IMR-90 (cell line): Measurements from ENCODE around the gene GNA15. TPM values are rescaled to one million over a fixed set of nuclear protein-coding genes. Genes with fewer than 3 reads are reported as not detected.

Source experiments
- ATAC-seq: fragments of 200-7000 bp; cut with Tn5 transposase; 2 replicates; pipeline ENCODE4 v1.9.1; 2020; ENCODE audit warnings: low read depth, mild to moderate bottlenecking, moderate library complexity
- BruUV-seq: library from RNA; stranded (reverse); fragments of 400-500 nt; replicated peaks from 2 replicates; lab custom pipeline; 2021; lab: Mats Ljungman, UMichigan
- CTCF ChIA-PET: fragments of 300-600 bp; formaldehyde crosslinking; extraction: SDS; loops from one replicate; lab custom pipeline; 2021; ENCODE audit warnings: antibody characterized with exemption; lab: Yijun Ruan, JAX
- POLR2A ChIA-PET: fragments of 300-600 bp; sonication (Branson Sonifier 250); formaldehyde crosslinking; loops from one replicate; lab custom pipeline; 2022; ENCODE audit warnings: antibody characterized with exemption; ENCODE audit not compliant: unreplicated experiment; lab: Charles Lee
- DNase-seq: peaks from one replicate; pipeline ENCODE4 v3.0.0; 2013
- H2AFZ ChIP-seq: replicated peaks from 2 replicates; pipeline ENCODE3; 2013; ENCODE audit warnings: low read length, mild to moderate bottlenecking; ENCODE audit not compliant: poor library complexity
- H2AK5ac ChIP-seq: 2 replicates; pipeline ENCODE4 v1.6.1; 2013; ENCODE audit warnings: low read depth, low read length, inconsistent platforms
- H2AK9ac ChIP-seq: replicated peaks from 2 replicates; pipeline ENCODE3; 2013; ENCODE audit warnings: mild to moderate bottlenecking, low read depth, low read length, moderate library complexity; ENCODE audit not compliant: poor library complexity
- H2BK120ac ChIP-seq: 2 replicates; pipeline ENCODE4 v1.6.1; 2013; ENCODE audit warnings: low read depth, low read length, inconsistent platforms
- H2BK15ac ChIP-seq: 3 replicates; pipeline ENCODE4 v1.6.1; 2013; ENCODE audit warnings: low read depth, low read length, inconsistent platforms
- H2BK20ac ChIP-seq: 2 replicates; pipeline ENCODE4 v1.6.1; 2013; ENCODE audit warnings: low read depth, mild to moderate bottlenecking, inconsistent platforms, low read length, moderate library complexity
- H2BK5ac ChIP-seq: 2 replicates; pipeline ENCODE4 v1.6.1; 2013; ENCODE audit warnings: mild to moderate bottlenecking, low read depth, low read length, inconsistent platforms; ENCODE audit not compliant: poor library complexity, severe bottlenecking
- H3K14ac ChIP-seq: replicated peaks from 2 replicates; pipeline ENCODE4 v1.6.1; 2013; ENCODE audit warnings: low read depth, low read length, inconsistent platforms
- H3K18ac ChIP-seq: 2 replicates; pipeline ENCODE4 v1.6.1; 2013; ENCODE audit warnings: low read depth, low read length, control low read depth
- H3K23ac ChIP-seq: 2 replicates; pipeline ENCODE4 v1.6.1; 2013; ENCODE audit warnings: low read depth, low read length, inconsistent platforms
- H3K27ac ChIP-seq: 2 replicates; pipeline ENCODE4 v1.5.1; 2013; ENCODE audit warnings: mild to moderate bottlenecking, control low read depth, low read length; ENCODE audit not compliant: insufficient read depth
- H3K27me3 ChIP-seq: 2 replicates; pipeline ENCODE4 v1.6.1; 2013; ENCODE audit warnings: low read length; ENCODE audit not compliant: control insufficient read depth, insufficient read depth
- H3K36me3 ChIP-seq: 2 replicates; pipeline ENCODE4 v1.6.1; 2013; ENCODE audit warnings: low read length, mixed read lengths; ENCODE audit not compliant: control insufficient read depth, insufficient read depth
- H3K4ac ChIP-seq: 2 replicates; pipeline ENCODE4 v1.6.1; 2013; ENCODE audit warnings: low read depth, low read length, inconsistent platforms
- H3K4me1 ChIP-seq: 2 replicates; pipeline ENCODE4 v1.6.1; 2013; ENCODE audit warnings: low read length, mixed read lengths; ENCODE audit not compliant: control insufficient read depth, insufficient read depth
- H3K4me2 ChIP-seq: 2 replicates; pipeline ENCODE4 v1.6.1; 2013; ENCODE audit warnings: low read depth, mild to moderate bottlenecking, control low read depth, low read length, moderate library complexity
- H3K4me3 ChIP-seq: 2 replicates; pipeline ENCODE4 v1.5.1; 2013; ENCODE audit warnings: low read depth, mild to moderate bottlenecking, control low read depth, low read length, moderate library complexity; ENCODE audit not compliant: insufficient read depth
- H3K56ac ChIP-seq: 2 replicates; pipeline ENCODE4 v1.6.1; 2013; ENCODE audit warnings: low read length, inconsistent platforms; ENCODE audit not compliant: insufficient read depth; ENCODE audit errors: extremely low read depth
- H3K79me1 ChIP-seq, 2 experiments: 2 replicates each; pipeline ENCODE4 v1.6.1; 2013; ENCODE audit warnings: low read length in 2 of 2, inconsistent platforms in 1 of 2, low read depth in 1 of 2
- H3K9ac ChIP-seq: 2 replicates; pipeline ENCODE4 v1.6.1; 2013; ENCODE audit warnings: low read depth, low read length, control low read depth
- H3K9me1 ChIP-seq: 2 replicates; pipeline ENCODE4 v1.6.1; 2013; ENCODE audit warnings: low read length, inconsistent platforms; ENCODE audit not compliant: insufficient read depth
- H3K9me3 ChIP-seq: 2 replicates; pipeline ENCODE4 v1.6.1; 2013; ENCODE audit warnings: low read length; ENCODE audit not compliant: control insufficient read depth, insufficient read depth
- H4K20me1 ChIP-seq: 2 replicates; pipeline ENCODE4 v1.6.1; 2013; ENCODE audit warnings: low read length, inconsistent platforms; ENCODE audit not compliant: insufficient read depth
- H4K5ac ChIP-seq: 2 replicates; pipeline ENCODE4 v1.6.1; 2013; ENCODE audit warnings: mild to moderate bottlenecking, low read depth, low read length, control low read depth
- H4K8ac ChIP-seq, 2 experiments: 2 replicates each; pipeline ENCODE4 v1.6.1; 2013; ENCODE audit warnings: low read depth in 2 of 2, low read length in 2 of 2, control low read depth in 1 of 2, inconsistent platforms in 1 of 2
- H4K91ac ChIP-seq: 2 replicates; pipeline ENCODE4 v1.6.1; 2013; ENCODE audit warnings: low read depth, low read length, inconsistent platforms; ENCODE audit not compliant: insufficient read depth
- BHLHE40 ChIP-seq: fragments of 150-350 bp; IDR thresholded peaks from 2 replicates; pipeline ENCODE4 v1.6.1; 2016; ENCODE audit warnings: mild to moderate bottlenecking, low read depth, low read length
- CEBPB ChIP-seq: IDR thresholded peaks from 2 replicates; pipeline ENCODE4 v1.6.1; 2012; ENCODE audit warnings: low read depth, low read length, improper control_type of control experiment
- CTCF ChIP-seq: conservative IDR thresholded peaks from 2 replicates; pipeline ENCODE4 v1.5.1; 2012; ENCODE audit warnings: mild to moderate bottlenecking, low read depth, low read length, improper control_type of control experiment
- FOS ChIP-seq: fragments of 150-350 bp; IDR thresholded peaks from 2 replicates; pipeline ENCODE4 v1.6.1; 2016; ENCODE audit warnings: low read depth, low read length
- MAFK ChIP-seq: IDR thresholded peaks from 2 replicates; pipeline ENCODE4 v1.6.1; 2012; ENCODE audit warnings: low read depth, low read length, improper control_type of control experiment
- MAZ ChIP-seq: IDR thresholded peaks from 2 replicates; pipeline ENCODE4 v1.6.1; 2012; ENCODE audit warnings: low read depth, mild to moderate bottlenecking, low read length, improper control_type of control experiment, moderate library complexity, borderline replicate concordance
- NFE2L2 ChIP-seq: fragments of 150-350 bp; IDR thresholded peaks from 2 replicates; pipeline ENCODE4 v1.6.1; 2016; ENCODE audit warnings: low read depth, mild to moderate bottlenecking, low read length
- POLR2A ChIP-seq: IDR thresholded peaks from 2 replicates; pipeline ENCODE4 v1.6.1; 2012; ENCODE audit warnings: mild to moderate bottlenecking, low read depth, low read length
- RCOR1 ChIP-seq: IDR thresholded peaks from 2 replicates; pipeline ENCODE4 v1.6.1; 2012; ENCODE audit warnings: mild to moderate bottlenecking, low read length, improper control_type of control experiment; ENCODE audit not compliant: insufficient replicate concordance
- SMC3 ChIP-seq: fragments of 150-350 bp; IDR thresholded peaks from 2 replicates; pipeline ENCODE4 v1.6.1; 2016; ENCODE audit warnings: low read depth, mild to moderate bottlenecking, antibody characterized with exemption, low read length, moderate library complexity
- WGBS, 2 experiments: methylation state at CpG; one replicate each; pipeline versions ENCODE4 v1.1.5 to v1.1.7; 2013; ENCODE audit warnings: missing lambda C conversion rate in 2 of 2; ENCODE audit not compliant: insufficient read length in 1 of 2; ENCODE audit errors: extremely low coverage in 2 of 2; 5-methylcytosine and 5-hydroxymethylcytosine counted together
- dilution Hi-C: fragments of 300-500 bp; cut with HindIII; formaldehyde crosslinking; loops from one replicate; pipeline ENCODE4 v1.14.3; 2018; ENCODE audit warnings: low sequenced_read_pairs; ENCODE audit not compliant: unreplicated experiment
- in situ Hi-C: fragments of 300-500 bp; cut with MboI; formaldehyde crosslinking; loops from 3 replicates; pipeline ENCODE4 v1.14.3; 2019; ENCODE audit warnings: low sequenced_read_pairs, inconsistent platforms, mixed read lengths
- intact Hi-C: fragments of 100-400 bp; cut with micrococcal nuclease; formaldehyde crosslinking; loops from 2 replicates; pipeline ENCODE4 v1.10.0; 2022
- polyA plus RNA-seq, 3 experiments: library from polyadenylated mRNA; depleted of rRNA; stranded (reverse); fragments of >200 nt; gene quantifications; 2 replicates each; pipeline ENCODE4 v1.2.3, GENCODE V29; 2012; ENCODE audit warnings: low replicate concordance in 1 of 3
- total RNA-seq: library from RNA; depleted of rRNA; stranded (reverse); fragments of >200 nt; gene quantifications from 2 replicates; pipeline ENCODE4 v1.2.3, GENCODE V29; 2012

The GNA15 gene
- total and polyA plus RNA-seq, 2 of the 4 experiments (the other 2 are of a cell fraction): 0.18 TPM; not detected in 1

- Histone ChIP-seq H3K14ac (no peak overlapping the region), H4K20me1 (peaks cover 20% of the 10 kb centered on the region), H3K4ac (no peak overlapping the region), H2AK5ac (no peak overlapping the region), H2BK5ac (no peak overlapping the region), H3K27me3 (no peaks in the 10 kb centered on the region), H3K4me1 (peaks cover 9% of the 10 kb centered on the region), H3K36me3 (peaks cover 2% of the 10 kb centered on the region; the same call in 1 of the 2 replicates), H2BK120ac (no peak overlapping the region), H2BK15ac (no peak overlapping the region), H3K18ac (no peak overlapping the region), H3K4me3 (no peak overlapping the region), H2BK20ac (no peak overlapping the region), H4K91ac (no peak overlapping the region), H3K56ac (no peak overlapping the region), H4K5ac (peak overlapping the region; percentile 86; the same call in 1 of the 2 replicates), H3K79me1 (peaks cover 2 to 29% of the 10 kb centered on the region in 2 experiments; a peak in 2 of 4 replicates), H3K9me1 (peaks cover 3% of the 10 kb centered on the region; the same call in 1 of the 2 replicates), H3K23ac (no peak overlapping the region), H4K8ac (peak overlapping the region; percentile 91 to 97; a peak in 3 of 4 replicates), H2AFZ (peak overlapping the region; percentile 18), H3K9me3 (no peaks in the 10 kb centered on the region), H2AK9ac (no peak overlapping the region), H3K4me2 (no peak overlapping the region), H3K9ac (no peak overlapping the region), H3K27ac (no peak overlapping the region)
- no TSS peak for BruUV-seq
- ChIA-PET CTCF (no interaction called here), POLR2A (no interaction called here)
- WGBS, 2 experiments: 90% methylated on average over 8 of the region's 13 CpGs; no CpG with 5 or more reads in 1 of the 2 experiments
- intact Hi-C loops: no loop called here
- dilution Hi-C loops: no loop called here
- ATAC-seq: no peak
- in situ Hi-C loops: no loop called here
- no peak for DNase-seq
- TF ChIP-seq MAFK (no peak), CEBPB (no peak), MAZ (no peak), CTCF (no peak), BHLHE40 (no peak), POLR2A (no peak), SMC3 (no peak), RCOR1 (no peak), FOS (no peak), NFE2L2 (no peak)
Observed at GRCh38 chr19:3183721-3184641, 48.1 kb downstream of the GNA15 start.
